Small intestine (tissue), 7 donors: Measurements from ENCODE around the gene NT5C1A. TPM values are rescaled to one million over a fixed set of nuclear protein-coding genes. Genes with fewer than 3 reads are reported as not detected.

ENCODE experiments used
- DNase-seq, 2 donors: peaks; one replicate each; pipeline versions ENCODE4 v3.0.0 to v3.0.0-alpha.2; 2013
- FAIRE-seq: peaks from 2 replicates; lab custom pipeline; 2012; peaks lifted over from hg19 to GRCh38; lab: Jason Lieb, UNC
- H3K27ac ChIP-seq, 3 donors: one replicate each; pipeline ENCODE4 v1.5.1; 2013; ENCODE audit warnings: low read length in 2 of 3, mild to moderate bottlenecking in 2 of 3, control low read depth in 1 of 3, inconsistent platforms in 1 of 3, low read depth in 1 of 3, moderate library complexity in 1 of 3
- H3K27me3 ChIP-seq, 3 donors: one replicate each; pipeline ENCODE4 v1.6.1; 2013; ENCODE audit warnings: low read length in 3 of 3, inconsistent platforms in 1 of 3; ENCODE audit not compliant: control insufficient read depth in 3 of 3, insufficient read depth in 3 of 3
- H3K36me3 ChIP-seq, 3 donors: one replicate each; pipeline ENCODE4 v1.6.1; 2013; ENCODE audit warnings: low read length in 3 of 3, inconsistent platforms in 1 of 3, low read depth in 1 of 3, mild to moderate bottlenecking in 1 of 3, moderate library complexity in 1 of 3; ENCODE audit not compliant: control insufficient read depth in 3 of 3, insufficient read depth in 2 of 3
- H3K4me1 ChIP-seq, 3 donors: one replicate each; pipeline ENCODE4 v1.6.1; 2013; ENCODE audit warnings: low read length in 2 of 3, inconsistent platforms in 1 of 3, low read depth in 1 of 3, mild to moderate bottlenecking in 1 of 3, moderate library complexity in 1 of 3; ENCODE audit not compliant: control insufficient read depth in 3 of 3, insufficient read depth in 2 of 3
- H3K4me3 ChIP-seq, 3 donors: one replicate each; pipeline ENCODE4 v1.5.1; 2013; ENCODE audit warnings: low read length in 3 of 3, control low read depth in 1 of 3, inconsistent platforms in 1 of 3, low read depth in 1 of 3, mild to moderate bottlenecking in 1 of 3, moderate library complexity in 1 of 3
- H3K9me3 ChIP-seq, 2 donors: one replicate each; pipeline ENCODE4 v1.6.1; 2013; ENCODE audit warnings: low read depth in 1 of 2, low read length in 1 of 2; ENCODE audit not compliant: control insufficient read depth in 2 of 2, insufficient read depth in 1 of 2
- WGBS, 3 donors: extraction: QIAGEN DNeasy Blood & Tissue Kit; methylation state at CpG; one replicate each; pipeline ENCODE4 v1.1.7; 2013; 5-methylcytosine and 5-hydroxymethylcytosine counted together
- polyA plus RNA-seq, 4 donors: library from polyadenylated mRNA; stranded (reverse) in 3 of 4; unstranded in 1 of 4; fragments of 200-250 nt in 3 of 4; fragments of 120-200 nt in 1 of 4; gene quantifications; one replicate each; pipeline versions ENCODE4 v1.2.1 to v1.2.3, GENCODE V29; 2013
- donor health status: healthy with polysubstance abuse.
- donor health status: control.
- donor health status: control.
- donor health status: Bipolar disorder and iron deficiency.
- donor health status: healthy.

Gene NT5C1A
- polyA plus RNA-seq, 4 donors: 0.12 to 0.16 TPM; not detected in 2

GRCh38 chr1:39655578-39656268 lies 16.2 kb downstream of the NT5C1A start:
- no peak overlapping the region for H3K27ac ChIP-seq
- no peak overlapping the region for H3K4me3 ChIP-seq
- no peak for FAIRE-seq
- no peaks in the 10 kb centered on the region for H3K9me3 ChIP-seq
- peaks cover 0 to 2% (median 0%) of the 10 kb centered on the region in 3 donors for H3K4me1 ChIP-seq
- DNase-seq: no peak
- 76 to 79% (median 78%) methylated on average over 5 of the region's 5 CpGs for WGBS, 3 donors
- H3K36me3 ChIP-seq: no peaks in the 10 kb centered on the region
- peaks cover 0 to 20% (median 0%) of the 10 kb centered on the region in 3 donors for H3K27me3 ChIP-seq

- DNase-seq (no peak), FAIRE-seq (no peak)
- no peak overlapping the region for H3K27ac ChIP-seq
- 69 to 75% (median 69%) methylated on average over 7 of the region's 7 CpGs for WGBS, 3 donors
- H3K9me3 ChIP-seq: no peaks in the 10 kb centered on the region
- H3K27me3 ChIP-seq: peaks cover 0 to 20% (median 0%) of the 10 kb centered on the region in 3 donors
- H3K36me3 ChIP-seq: no peaks in the 10 kb centered on the region
- peaks cover 0 to 2% (median 0%) of the 10 kb centered on the region in 3 donors for H3K4me1 ChIP-seq
- no peak overlapping the region for H3K4me3 ChIP-seq
These were observed 17.6 kb downstream of the NT5C1A start for GRCh38 chr1:39654291-39654690.

GRCh38 chr1:39653546-39654031 lies 18.3 kb downstream of the NT5C1A start:
- Histone ChIP-seq H3K4me3 (no peak overlapping the region), H3K4me1 (peaks cover 0 to 2% (median 0%) of the 10 kb centered on the region in 3 donors), H3K36me3 (no peaks in the 10 kb centered on the region), H3K9me3 (no peaks in the 10 kb centered on the region), H3K27ac (no peak overlapping the region), H3K27me3 (peaks cover 0 to 20% (median 0%) of the 10 kb centered on the region in 3 donors)
- DNase-seq (peak; percentile 63 to 88), FAIRE-seq (no peak)
- 4 to 5% (median 5%) methylated on average over 8 of the region's 8 CpGs for WGBS, 3 donors

GRCh38 chr1:39652554-39652953 lies 19.4 kb downstream of the NT5C1A start:
- 90 to 98% (median 93%) methylated on average over 2 of the region's 2 CpGs for WGBS, 3 donors
- no peak overlapping the region for H3K4me3 ChIP-seq
- DNase-seq: no peak
- FAIRE-seq: no peak
- H3K4me1 ChIP-seq: no peaks in the 10 kb centered on the region
- H3K9me3 ChIP-seq: no peaks in the 10 kb centered on the region
- no peaks in the 10 kb centered on the region for H3K36me3 ChIP-seq
- H3K27ac ChIP-seq: no peak overlapping the region
- H3K27me3 ChIP-seq: peaks cover 0 to 20% (median 0%) of the 10 kb centered on the region in 3 donors

GRCh38 chr1:39652105-39652504 lies 19.8 kb downstream of the NT5C1A start:
- no peaks in the 10 kb centered on the region for H3K9me3 ChIP-seq
- DNase-seq (no peak), FAIRE-seq (no peak)
- 82 to 95% (median 93%) methylated on average over 6 of the region's 6 CpGs for WGBS, 3 donors
- H3K27ac ChIP-seq: no peak overlapping the region
- H3K4me1 ChIP-seq: no peaks in the 10 kb centered on the region
- H3K27me3 ChIP-seq: peaks cover 0 to 20% (median 0%) of the 10 kb centered on the region in 3 donors
- no peak overlapping the region for H3K4me3 ChIP-seq
- no peaks in the 10 kb centered on the region for H3K36me3 ChIP-seq

GRCh38 chr1:39650431-39650830 lies 21.5 kb downstream of the NT5C1A start:
- FAIRE-seq (no peak), DNase-seq (no peak)
- Histone ChIP-seq H3K36me3 (no peaks in the 10 kb centered on the region), H3K9me3 (no peaks in the 10 kb centered on the region), H3K4me3 (no peak overlapping the region), H3K27ac (no peak overlapping the region), H3K27me3 (peaks cover 0 to 14% (median 0%) of the 10 kb centered on the region in 3 donors), H3K4me1 (no peaks in the 10 kb centered on the region)
- WGBS, 3 donors: 90 to 97% (median 94%) methylated on average over 1 of the region's 1 CpG

- H3K4me3 ChIP-seq: no peak overlapping the region
- no peaks in the 10 kb centered on the region for H3K36me3 ChIP-seq
- no peak overlapping the region for H3K27ac ChIP-seq
- H3K27me3 ChIP-seq: peaks cover 0 to 17% (median 0%) of the 10 kb centered on the region in 3 donors
- FAIRE-seq: no peak
- H3K9me3 ChIP-seq: no peaks in the 10 kb centered on the region
- H3K4me1 ChIP-seq: no peaks in the 10 kb centered on the region
- no peak for DNase-seq
- WGBS, 3 donors: 88 to 98% (median 90%) methylated on average over 2 of the region's 2 CpGs
These were observed 22.2 kb downstream of the NT5C1A start for GRCh38 chr1:39649636-39650185.

- no peaks in the 10 kb centered on the region for H3K36me3 ChIP-seq
- peaks cover 0 to 11% (median 0%) of the 10 kb centered on the region in 3 donors for H3K27me3 ChIP-seq
- H3K4me1 ChIP-seq: no peaks in the 10 kb centered on the region
- no peak overlapping the region for H3K4me3 ChIP-seq
- no peak for FAIRE-seq
- no peaks in the 10 kb centered on the region for H3K9me3 ChIP-seq
- H3K27ac ChIP-seq: no peak overlapping the region
- no peak for DNase-seq
- 56 to 67% (median 62%) methylated on average over 2 of the region's 2 CpGs for WGBS, 3 donors
These were observed 23.4 kb downstream of the NT5C1A start for GRCh38 chr1:39648496-39648895.
